ENCODE measurements around the gene MYO5B.

DNA sequence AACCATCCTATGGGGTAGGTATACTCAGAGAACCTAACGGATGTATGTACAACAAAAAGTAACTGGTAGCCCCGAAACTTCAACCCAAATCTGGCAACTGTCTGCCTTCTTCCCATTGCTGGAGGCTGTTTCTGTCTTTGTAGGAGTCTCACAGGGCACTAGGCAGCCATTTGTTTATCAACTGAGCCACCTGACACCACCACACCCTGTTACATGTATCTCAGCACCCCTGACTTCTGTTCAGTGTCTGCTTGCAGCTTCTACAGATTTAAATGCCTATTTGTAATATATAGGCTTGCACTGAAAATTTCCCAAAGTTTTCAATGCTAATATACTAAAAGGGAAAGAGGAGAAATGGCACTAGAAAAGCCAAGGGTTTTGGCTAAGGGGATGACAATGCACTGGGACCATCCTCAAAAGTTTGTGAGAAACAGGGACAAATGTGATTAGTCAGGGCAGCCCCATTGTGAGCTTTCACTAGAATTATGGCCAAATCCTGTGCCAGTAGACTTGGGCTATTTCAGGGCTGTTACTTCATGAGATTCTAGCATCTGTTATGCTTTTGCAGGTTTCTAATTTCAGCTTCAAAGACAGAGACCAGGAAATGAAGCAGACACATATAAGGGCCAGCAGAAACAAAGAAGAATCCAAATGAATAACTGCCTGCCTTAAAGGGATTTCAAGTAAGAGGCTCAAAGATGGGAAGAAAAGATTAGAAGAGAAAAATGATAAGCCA, 103.3 kb downstream of the MYO5B start:
- TF ChIP-seq, protein P1, sequence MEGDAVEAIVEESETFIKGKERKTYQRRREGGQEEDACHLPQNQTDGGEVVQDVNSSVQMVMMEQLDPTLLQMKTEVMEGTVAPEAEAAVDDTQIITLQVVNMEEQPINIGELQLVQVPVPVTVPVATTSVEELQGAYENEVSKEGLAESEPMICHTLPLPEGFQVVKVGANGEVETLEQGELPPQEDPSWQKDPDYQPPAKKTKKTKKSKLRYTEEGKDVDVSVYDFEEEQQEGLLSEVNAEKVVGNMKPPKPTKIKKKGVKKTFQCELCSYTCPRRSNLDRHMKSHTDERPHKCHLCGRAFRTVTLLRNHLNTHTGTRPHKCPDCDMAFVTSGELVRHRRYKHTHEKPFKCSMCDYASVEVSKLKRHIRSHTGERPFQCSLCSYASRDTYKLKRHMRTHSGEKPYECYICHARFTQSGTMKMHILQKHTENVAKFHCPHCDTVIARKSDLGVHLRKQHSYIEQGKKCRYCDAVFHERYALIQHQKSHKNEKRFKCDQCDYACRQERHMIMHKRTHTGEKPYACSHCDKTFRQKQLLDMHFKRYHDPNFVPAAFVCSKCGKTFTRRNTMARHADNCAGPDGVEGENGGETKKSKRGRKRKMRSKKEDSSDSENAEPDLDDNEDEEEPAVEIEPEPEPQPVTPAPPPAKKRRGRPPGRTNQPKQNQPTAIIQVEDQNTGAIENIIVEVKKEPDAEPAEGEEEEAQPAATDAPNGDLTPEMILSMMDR (optimal IDR thresholded peaks at IDR 0.05 in 1 of 3, IDR thresholded peaks at IDR 0.05 in 1 of 3, conservative IDR thresholded peaks at IDR 0.05 in 1 of 3; ENCODE audit: extremely low read depth in 1 of 3, insufficient read depth in 2 of 3, low read length in 3 of 3): no peak
- no peak for TF ChIP-seq EZH2 (IDR thresholded peaks at IDR 0.05; ENCODE audit: low read length)

All from keratinocyte (primary cell).